ENCODE measurements around the gene NPC1. TPM values are rescaled to one million over a fixed set of nuclear protein-coding genes. Genes with fewer than 3 reads are reported as not detected.
A peak's percentile ranks its signal among the peaks of the same experiment; 100 is the strongest.
"Not testable (repeated sequence)": the region's sequence is repeated elsewhere in the genome, so short reads cannot be mapped to it uniquely, and the experiment has no call there.

The NPC1 gene
- total RNA-seq, 1 donor from 2014 or later = 106 TPM

DNA sequence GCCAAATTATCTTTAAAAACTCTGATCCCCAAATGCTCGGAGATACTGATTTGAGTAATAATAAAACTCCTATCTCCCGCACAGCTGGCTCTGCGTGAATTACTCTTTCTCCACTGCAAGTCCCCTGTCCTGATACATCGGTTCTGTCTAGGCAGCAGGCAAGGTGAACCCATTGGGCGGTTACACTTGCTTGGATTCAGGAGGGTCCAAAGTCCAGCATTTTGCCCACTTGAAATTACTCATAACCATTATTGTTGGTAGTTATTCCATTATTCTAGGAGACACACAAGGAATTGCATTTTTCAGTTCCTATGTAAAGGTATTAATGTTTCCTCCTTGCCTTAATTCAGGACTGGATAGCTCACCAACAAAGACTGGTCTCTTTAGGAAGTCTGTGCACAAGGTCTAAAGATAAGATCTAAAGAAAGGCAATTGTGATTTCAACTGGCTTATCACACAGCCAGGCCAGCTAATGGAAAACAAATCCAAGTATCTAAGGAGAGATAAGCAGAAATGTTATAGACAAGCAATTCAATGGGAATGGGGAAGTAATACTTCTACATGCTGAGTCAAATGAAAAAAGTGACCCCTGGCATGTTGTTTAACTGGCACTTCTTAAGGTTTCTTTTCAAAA is 23.2 kb upstream of the NPC1 start:
- no peak for DNase-seq (ENCODE audit: low read depth)

GRCh38 chr18:23608211-23608610 is 21.9 kb upstream of the NPC1 start:
- DNase-seq (ENCODE audit: low read depth) = no peak

DNA sequence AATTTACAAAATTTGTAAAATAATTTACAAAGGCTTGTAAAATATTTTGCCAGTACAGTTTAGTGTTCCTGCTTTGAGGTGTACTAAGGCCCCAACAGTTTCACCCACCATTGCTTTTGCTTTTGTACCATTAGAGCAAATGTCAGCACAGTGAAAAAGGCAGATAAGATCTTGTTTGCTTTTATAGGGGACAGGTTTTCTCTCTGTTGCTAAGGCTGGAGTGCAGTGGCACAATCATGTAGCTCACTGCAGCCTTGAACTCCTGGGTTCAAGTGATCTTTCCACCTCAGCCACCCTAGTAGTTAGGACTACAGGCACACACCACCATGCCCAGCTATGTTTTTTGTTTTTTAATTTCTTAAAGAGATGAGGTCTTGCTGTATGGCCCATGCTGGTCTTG is 19.6 kb upstream of the NPC1 start:
- no peak for DNase-seq (ENCODE audit: low read depth)

GRCh38 chr18:23599809-23600208 is 13.5 kb upstream of the NPC1 start:
- DNase-seq (ENCODE audit: low read depth) = no peak

GRCh38 chr18:23596183-23596582 is 9.9 kb upstream of the NPC1 start:
- no peak for DNase-seq (ENCODE audit: low read depth)

DNA sequence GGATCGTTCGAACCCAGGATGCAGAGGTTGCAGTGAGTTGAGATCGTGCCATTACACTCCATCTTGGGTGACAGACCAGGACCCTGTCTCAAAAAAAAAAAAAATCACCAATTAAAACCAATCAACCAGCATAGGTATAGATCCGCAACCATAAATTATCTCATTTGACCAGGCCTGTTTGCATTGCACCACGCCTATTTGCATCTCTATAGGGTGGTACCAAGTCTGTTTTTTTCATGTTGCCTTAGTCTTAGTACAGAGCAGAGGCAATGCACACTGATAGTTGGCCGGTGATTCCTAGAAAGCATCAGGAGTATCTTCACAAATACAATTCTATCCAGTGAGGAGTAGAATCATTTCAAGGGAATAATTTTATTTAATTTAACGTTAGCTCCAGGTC is 9.3 kb upstream of the NPC1 start:
- no peak for DNase-seq (ENCODE audit: low read depth)

DNA sequence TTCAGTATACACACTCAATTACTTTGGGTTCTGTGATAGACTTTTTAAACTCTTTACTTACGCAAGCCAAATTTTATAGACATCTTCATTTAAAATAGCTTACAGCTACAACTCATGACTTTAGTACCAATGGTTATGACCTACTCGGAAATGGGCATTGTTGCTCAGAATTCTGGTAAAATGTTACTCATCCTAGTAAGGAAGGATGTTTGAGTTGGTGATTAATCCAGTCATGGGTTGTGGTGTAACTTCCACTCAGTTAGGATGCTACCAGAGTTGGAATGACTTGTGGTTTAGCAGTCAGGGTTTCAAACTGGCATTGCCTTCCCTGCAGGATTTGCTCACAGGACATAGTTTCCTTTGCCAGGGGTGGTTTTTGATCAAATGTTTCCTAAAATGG is 7.4 kb upstream of the NPC1 start:
- DNase-seq (ENCODE audit: low read depth) = peak; percentile 100

DNA sequence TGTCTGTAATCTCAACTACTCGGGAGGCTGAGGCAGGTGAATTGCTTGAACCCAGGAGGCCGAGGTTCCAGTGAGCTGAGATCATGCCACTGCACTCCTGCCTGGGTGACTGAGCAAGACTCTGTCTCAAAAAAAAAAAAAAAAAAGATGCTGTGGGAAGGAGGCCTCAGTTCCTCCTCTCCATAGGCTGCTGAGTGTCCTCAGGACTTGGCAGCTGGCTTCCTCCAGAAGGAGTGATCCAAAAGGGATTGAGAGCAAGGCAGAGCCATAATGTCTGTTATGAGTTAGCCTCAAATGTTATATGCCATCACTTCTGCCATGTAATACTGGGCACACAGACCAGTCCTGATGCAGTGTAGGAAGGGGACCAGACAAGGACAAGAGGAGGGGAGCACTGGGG is 6.6 kb upstream of the NPC1 start:
- DNase-seq (ENCODE audit: low read depth) = no peak

DNA sequence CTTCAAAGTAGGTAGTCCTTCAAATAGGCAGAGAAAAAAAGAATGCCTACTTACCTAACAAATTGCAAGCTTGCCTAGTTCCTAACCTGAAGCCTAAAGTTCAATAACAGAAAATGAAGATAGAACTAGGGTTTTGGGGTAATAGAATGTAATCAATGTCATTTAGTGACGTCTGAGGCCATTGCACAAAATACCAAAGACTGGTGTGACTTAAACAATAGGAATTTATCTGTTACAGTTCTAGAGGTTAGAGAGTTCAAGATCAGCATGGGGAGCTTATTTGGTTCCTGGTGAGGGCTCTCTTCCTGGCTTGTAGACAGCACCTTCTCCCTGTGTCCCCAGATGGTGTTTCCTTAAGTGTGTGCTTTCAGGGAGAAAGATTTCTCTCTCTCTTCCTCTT is 4.7 kb upstream of the NPC1 start:
- DNase-seq (ENCODE audit: low read depth) = peak; percentile 71

- DNase-seq (ENCODE audit: low read depth) = peak; percentile 73
Measured at GRCh38 chr18:23588836-23589560, 2.7 kb upstream of the NPC1 start.

- DNase-seq (ENCODE audit: low read depth) = no peak
Measured at GRCh38 chr18:23587220-23587642, 925 bp upstream of the NPC1 start.

DNA sequence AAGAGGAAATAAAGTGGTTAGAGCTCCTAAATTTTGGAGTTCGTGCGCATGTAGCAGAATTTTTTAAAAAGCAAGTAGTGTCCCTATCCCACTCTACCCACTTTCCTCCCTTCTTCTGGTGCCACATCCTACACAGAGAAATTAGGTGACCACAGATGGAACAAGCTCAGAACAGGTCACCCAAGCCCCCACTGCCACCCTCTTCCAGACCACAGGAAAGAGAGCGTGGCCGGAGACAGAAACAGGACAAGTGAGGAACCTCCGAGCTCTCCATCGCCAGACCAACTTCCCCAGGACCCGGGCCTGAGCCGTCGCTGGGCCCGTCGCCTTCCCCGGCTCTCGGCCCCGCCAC is 433 bp downstream of the NPC1 start:
- DNase-seq (ENCODE audit: low read depth) = no peak

GRCh38 chr18:23585007-23585871 is 1.1 kb downstream of the NPC1 start:
- DNase-seq (ENCODE audit: low read depth) = peak; percentile 77

GRCh38 chr18:23584019-23584983 is 2.0 kb downstream of the NPC1 start:
- no peak for DNase-seq (ENCODE audit: low read depth)

- DNase-seq (ENCODE audit: low read depth) = no peak
Measured at GRCh38 chr18:23583071-23583865, 3.0 kb downstream of the NPC1 start.

- DNase-seq (ENCODE audit: low read depth) = no peak
Measured at GRCh38 chr18:23580677-23581367, 5.5 kb downstream of the NPC1 start.

GRCh38 chr18:23578891-23579653 is 7.2 kb downstream of the NPC1 start:
- DNase-seq (ENCODE audit: low read depth) = peak; percentile 62

DNA sequence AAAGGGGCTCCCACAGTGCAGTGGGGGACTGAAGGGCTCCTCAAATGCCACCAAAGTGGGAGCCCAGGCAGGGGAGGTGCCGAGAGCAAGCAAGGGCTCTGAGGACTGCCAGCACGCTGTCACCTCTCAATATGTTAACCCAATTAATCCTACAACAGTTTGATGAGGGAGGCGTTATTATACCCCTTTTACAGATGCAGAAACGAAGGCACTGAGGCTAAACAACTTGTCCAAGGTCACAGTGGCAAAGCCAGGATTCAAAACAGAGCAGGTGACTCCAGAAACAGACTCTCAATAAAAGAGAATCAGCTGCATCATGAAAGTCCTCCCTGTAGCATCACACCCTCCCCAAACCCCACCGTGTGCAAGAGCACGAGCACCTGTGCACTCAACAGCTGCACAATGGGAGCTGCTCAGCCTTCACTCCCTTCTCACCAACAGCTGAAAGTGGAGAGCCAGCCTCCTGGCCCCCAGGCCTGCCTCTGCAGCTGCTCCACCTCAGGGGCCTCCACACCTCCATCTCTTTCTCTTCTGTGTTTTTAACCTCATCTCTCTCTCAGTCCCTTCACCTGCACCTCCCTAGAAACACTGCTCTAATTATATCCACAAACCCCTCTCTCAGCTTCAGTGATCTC is 8.1 kb downstream of the NPC1 start:
- DNase-seq (ENCODE audit: low read depth) = no peak

- DNase-seq (ENCODE audit: low read depth) = not testable (repeated sequence)
Measured at GRCh38 chr18:23577521-23577920, 8.8 kb downstream of the NPC1 start.

Measured in renal cortical epithelial cell (primary cell).